Hematopoietic multipotent progenitor cell treated with erythropoietin and hydrocortisone succinate and interleukin-3 and kit ligand, for 15 days (in vitro differentiated cells): ENCODE data around the gene MALAT1.
"Not testable (repeated sequence)": the region's sequence is repeated elsewhere in the genome, so short reads cannot be mapped to it uniquely, and the experiment has no call there.

Experiments
- DNase-seq: peaks from one replicate; pipeline ENCODE4 v3.0.0-alpha.2; 2015; ENCODE audit warnings: low spot score

Gene MALAT1

GRCh38 chr11:65498977-65499712 is at the start of gene MALAT1:
Gene MALAT1, plus strand, starts transcription at chr11:65499045.
- peak; percentile 97 for DNase-seq

GRCh38 chr11:65451301-65451700 is 47.5 kb upstream of the MALAT1 start:
- not testable (repeated sequence) for DNase-seq

- DNase-seq, result not testable (repeated sequence)
Observed at GRCh38 chr11:65452259-65452658, 46.6 kb upstream of the MALAT1 start.

- no peak for DNase-seq
Observed at GRCh38 chr11:65452806-65453490, 45.9 kb upstream of the MALAT1 start.

DNA sequence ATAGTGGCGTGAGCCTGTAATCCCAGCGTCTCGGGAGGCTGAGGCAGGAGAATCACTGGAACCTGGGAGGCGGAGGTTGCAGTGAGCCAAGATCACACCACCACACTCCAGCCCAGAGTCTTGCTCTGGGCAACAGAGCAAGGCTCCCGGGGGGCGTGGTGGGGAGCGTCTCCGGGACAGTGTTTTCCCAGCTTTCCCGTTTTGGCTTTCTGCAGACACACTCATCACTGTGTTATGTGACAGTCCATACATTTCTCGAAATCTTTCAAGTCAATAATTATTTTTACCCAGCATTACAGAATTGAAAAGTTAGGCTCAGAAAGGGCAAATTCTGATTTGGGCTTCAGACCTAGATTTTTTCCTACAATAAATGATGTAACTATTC is 44.5 kb upstream of the MALAT1 start:
- no peak for DNase-seq

GRCh38 chr11:65454696-65455456 is 44.0 kb upstream of the MALAT1 start:
- DNase-seq, result peak; percentile 85

- DNase-seq, result peak; percentile 1
Observed at GRCh38 chr11:65456418-65456817, 42.4 kb upstream of the MALAT1 start.

GRCh38 chr11:65459552-65459951 is 39.3 kb upstream of the MALAT1 start:
- peak; percentile 2 for DNase-seq

GRCh38 chr11:65465471-65465870 is 33.4 kb upstream of the MALAT1 start:
- not testable (repeated sequence) for DNase-seq

GRCh38 chr11:65467306-65467705 is 31.5 kb upstream of the MALAT1 start:
- DNase-seq, result peak; percentile 17

DNA sequence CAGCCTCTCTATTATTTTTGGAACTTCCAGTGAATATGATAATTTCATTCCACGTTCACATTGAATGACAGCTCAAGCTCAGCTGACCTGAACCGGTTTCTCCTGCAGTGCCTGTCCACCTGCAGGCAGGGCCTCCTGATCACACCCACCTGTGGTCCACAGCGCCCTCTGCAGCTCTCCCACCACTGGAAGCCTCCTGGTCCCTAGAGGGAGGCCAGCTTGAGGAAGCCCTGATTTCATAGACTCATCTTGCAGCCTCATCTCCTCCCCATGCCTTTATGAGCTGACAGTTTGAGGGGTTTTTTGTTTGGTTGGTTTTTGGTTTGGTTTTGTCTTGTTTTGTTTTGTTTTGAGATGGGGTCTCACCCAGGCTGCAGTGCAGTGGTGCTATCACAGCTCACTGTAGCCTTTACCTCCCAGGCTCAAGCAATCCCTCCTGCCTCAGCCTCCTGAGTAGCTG is 29.9 kb upstream of the MALAT1 start:
- DNase-seq, result peak; percentile 76

- no peak for DNase-seq
Observed at GRCh38 chr11:65470433-65471049, 28.3 kb upstream of the MALAT1 start.

GRCh38 chr11:65471447-65471891 is 27.4 kb upstream of the MALAT1 start:
- peak; percentile 78 for DNase-seq

DNA sequence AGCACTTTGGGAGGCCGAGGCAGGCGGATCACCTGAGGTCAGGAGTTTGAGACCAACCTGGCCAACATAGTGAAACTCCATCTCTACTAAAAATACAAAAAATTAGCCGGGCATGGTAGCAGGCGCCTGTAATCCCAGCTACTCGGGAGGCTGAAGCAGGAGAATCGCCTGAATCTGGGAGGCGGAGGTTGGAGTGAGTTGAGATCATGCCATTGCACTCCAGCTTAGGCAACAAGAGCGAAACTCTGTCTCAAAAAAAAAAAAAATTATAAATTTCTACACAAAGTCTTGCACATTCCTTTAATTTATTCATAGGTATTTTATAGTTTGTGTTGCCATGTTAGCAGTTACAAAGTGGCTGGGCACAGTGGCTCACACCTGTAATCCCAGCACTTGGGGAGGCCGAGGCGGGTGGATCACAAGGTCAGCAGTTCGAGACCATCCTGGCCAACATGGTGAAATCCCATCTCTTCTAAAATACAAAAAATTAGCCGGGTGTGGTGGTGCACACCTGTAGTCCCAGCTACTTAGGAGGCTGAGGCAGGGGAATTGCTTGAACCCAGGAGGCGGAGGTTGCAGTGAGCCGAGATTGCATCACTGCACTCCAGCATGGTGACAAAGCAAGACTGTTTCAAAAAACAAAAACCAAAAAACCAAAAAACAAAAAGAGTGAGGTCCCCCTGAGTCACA is 26.1 kb upstream of the MALAT1 start:
- DNase-seq, result not testable (repeated sequence)

DNA sequence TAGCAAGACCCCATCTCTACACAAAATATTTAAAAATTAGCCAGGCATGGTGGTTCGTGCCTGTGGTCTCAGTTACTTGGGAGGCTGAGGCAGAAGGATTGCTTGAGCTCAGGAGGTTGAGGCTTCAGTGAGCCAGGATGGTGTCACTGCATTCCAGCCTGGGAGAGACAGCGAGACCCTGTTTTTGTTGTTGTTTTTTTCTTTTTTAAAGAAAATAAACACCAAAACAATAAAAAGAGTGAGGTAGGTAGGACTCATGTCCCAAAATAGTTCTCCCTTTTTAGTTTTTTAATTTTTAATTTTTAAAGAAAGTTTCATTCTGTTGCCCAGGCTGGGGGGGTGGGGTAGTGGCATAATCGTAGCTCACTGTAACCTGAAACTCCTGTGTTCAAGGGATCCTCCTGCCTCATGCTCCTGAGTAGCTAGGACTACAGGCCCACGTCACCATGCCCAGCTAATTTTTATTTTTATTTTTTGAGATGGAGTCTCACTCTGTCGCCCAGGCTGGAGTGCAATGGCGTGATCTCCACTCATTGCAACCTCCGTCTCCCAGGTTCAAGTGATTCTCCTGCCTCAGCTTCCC is 25.5 kb upstream of the MALAT1 start:
- no peak for DNase-seq

DNA sequence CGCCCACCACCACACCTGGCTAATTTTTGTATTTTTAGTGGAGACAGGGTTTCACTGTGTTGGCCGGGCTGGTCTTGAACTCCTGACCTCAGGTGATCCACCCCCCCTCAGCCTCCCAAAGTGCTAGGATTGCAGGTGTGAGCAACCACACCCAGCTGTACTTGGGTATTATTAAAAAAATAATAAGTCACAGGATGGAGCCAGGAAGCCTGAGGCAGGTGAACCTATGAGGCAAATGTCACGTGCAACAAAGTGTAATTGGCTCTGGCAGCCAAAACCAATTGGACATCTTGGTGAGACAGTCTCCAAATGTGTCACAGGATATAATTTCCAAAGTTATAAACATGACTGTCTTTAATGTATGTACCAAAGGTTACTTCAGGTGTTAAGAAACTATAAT is 24.0 kb upstream of the MALAT1 start:
- no peak for DNase-seq

GRCh38 chr11:65476632-65477148 is 22.2 kb upstream of the MALAT1 start:
- peak; percentile 54 for DNase-seq

- DNase-seq, result peak; percentile 93
Observed at GRCh38 chr11:65477149-65477965, 21.5 kb upstream of the MALAT1 start.

- DNase-seq, result no peak
Observed at GRCh38 chr11:65478388-65479183, 20.3 kb upstream of the MALAT1 start.
